GM19238 (cell line): ENCODE data around the gene PARD6A.

Experiments used
- DNase-seq: peaks from one replicate; pipeline ENCODE4 v3.0.0; 2011; ENCODE audit warnings: low spot score; ENCODE audit not compliant: insufficient read length

PARD6A gene, protein sequence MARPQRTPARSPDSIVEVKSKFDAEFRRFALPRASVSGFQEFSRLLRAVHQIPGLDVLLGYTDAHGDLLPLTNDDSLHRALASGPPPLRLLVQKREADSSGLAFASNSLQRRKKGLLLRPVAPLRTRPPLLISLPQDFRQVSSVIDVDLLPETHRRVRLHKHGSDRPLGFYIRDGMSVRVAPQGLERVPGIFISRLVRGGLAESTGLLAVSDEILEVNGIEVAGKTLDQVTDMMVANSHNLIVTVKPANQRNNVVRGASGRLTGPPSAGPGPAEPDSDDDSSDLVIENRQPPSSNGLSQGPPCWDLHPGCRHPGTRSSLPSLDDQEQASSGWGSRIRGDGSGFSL

DNA sequence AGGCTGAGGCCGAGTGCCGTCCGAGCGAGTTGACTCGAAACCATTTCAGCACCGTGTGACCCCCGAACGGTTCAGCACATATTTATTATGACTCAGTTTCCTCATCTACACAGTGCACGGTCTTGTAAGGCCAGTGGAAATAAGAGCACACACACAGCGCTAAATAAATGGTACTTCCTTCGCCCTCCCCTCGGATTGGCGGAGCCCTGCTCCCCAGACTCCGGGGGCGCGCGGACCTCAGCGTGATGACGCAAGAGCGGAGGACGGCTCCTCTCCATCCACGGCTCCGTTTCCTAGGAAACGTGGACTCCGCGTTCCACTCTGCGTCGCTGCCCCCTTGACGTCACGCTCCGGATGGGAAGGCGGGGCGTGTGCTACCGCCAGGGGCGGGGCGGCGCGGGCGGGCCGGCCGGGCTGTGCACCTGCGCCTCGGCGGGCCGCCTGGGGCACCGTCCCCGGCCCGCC, at the start of gene PARD6A:
PARD6A (plus strand) TSS at position 397 of the 465 bp plus-strand sequence. CDS start 79 bp downstream, outside the sequence.
- DNase-seq: peak; percentile 100

- DNase-seq: no peak
Measured at GRCh38 chr16:67613808-67614207, 47.0 kb upstream of the PARD6A start.

- no peak for DNase-seq
Measured at GRCh38 chr16:67628216-67628615, 32.5 kb upstream of the PARD6A start.

- DNase-seq: no peak
Measured at GRCh38 chr16:67632415-67633172, 28.2 kb upstream of the PARD6A start.

DNA sequence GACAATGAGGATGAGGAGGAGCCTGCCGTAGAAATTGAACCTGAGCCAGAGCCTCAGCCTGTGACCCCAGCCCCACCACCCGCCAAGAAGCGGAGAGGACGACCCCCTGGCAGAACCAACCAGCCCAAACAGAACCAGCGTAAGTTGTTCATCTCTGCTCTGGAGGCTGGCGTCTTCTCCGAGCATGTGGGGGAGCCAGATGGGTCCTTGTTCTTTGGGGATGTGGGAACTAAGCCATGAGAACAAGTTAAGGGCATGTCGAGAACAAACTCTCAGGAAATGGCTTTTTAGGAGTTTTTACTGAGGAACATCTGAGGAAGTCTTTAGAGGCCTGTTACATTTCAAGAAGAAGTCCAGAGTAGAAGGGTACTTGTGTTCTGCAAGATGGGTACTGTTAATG, 24.0 kb upstream of the PARD6A start:
- DNase-seq: no peak

GRCh38 chr16:67637625-67638024, 23.1 kb upstream of the PARD6A start:
- no peak for DNase-seq

GRCh38 chr16:67641779-67642708, 18.7 kb upstream of the PARD6A start:
- no peak for DNase-seq

DNA sequence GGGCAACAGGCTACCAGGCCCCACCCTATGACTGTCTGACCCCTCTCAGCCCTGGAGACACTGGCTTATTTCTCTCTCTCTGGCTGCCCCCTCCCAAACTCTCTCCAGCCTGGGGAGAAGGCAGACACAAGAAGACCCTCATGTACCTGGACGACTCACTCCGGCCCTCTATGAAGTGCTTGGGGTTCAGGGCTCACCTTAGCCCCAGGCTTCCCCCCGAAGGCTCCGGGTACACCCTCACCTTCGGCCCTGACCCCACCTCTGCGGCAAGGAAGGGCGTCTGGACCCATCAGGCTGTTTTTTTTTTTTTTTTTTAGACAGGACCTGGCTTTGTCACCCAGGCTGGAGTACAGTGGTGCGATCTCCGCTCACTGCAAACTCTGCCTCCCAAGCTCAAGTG, 16.7 kb upstream of the PARD6A start:
- no peak for DNase-seq

- no peak for DNase-seq
Measured at GRCh38 chr16:67645397-67646121, 15.2 kb upstream of the PARD6A start.

- no peak for DNase-seq
Measured at GRCh38 chr16:67647111-67647651, 13.6 kb upstream of the PARD6A start.

DNA sequence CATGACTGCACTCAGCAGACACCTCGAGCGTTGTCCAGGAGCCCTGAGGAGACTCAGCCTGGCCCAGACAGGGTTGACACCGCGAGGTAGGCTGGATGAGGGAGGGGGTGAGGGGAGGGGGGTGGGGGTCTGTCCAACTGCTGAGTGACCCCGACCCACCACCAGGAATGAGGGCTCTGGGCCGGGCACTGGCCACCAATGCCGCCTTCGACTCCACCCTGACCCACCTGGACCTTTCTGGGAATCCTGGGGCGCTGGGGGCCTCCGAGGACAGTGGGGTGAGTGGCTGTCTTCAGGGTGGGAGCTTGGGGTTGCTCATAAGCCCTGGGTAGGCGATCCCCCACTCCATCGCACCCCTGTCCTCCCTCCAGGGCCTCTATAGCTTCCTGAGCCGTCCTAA, 13.1 kb upstream of the PARD6A start:
- DNase-seq: no peak

DNA sequence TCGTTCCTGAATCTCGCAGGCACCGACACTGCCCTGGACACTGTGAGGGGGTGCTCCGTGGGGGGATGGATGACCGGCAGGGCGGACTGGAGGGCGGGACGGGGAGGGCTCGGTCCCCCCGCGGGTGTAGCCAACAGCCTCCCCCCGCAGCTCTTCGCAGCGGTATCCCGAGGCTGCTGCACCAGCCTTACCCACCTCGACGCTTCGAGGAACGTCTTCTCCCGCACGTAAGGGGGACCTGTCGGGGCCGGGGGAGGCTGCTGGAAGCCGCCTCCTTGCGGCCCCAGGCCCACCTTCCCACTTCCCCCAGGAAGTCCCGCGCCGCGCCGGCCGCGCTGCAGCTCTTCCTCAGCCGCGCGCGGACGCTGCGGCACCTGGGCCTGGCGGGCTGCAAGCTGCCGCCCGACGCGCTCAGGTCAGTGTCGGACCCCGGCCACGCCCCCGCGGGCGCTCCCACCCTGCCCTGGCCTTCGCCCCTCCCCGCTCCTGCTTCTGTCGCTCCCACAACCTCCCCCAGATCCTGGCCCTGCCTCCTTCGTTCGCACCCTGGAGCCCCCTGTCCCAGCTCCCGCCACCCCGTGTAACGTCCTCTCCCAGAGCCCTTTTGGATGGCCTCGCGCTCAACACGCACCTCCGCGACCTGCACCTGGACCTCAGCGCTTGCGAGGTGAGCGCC, 12.5 kb upstream of the PARD6A start:
- no peak for DNase-seq

- no peak for DNase-seq
Measured at GRCh38 chr16:67648764-67649407, 11.9 kb upstream of the PARD6A start.

DNA sequence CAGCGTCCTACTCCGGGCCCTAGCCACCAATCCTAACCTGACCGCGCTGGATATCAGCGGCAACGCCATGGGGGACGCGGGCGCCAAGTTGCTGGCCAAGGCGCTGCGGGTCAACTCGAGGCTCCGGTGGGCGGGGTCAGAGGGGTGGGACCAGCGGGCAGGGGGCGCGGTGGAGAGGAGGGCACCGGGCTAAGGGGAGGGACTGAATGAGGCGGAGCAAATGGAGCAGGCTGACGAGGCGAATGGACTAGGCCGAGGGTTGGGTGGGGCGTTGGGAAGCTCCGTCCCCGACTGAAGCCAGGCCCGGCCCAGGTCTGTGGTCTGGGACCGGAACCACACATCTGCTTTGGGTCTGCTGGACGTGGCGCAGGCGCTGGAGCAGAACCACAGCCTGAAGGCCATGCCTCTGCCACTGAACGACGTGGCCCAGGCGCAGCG, 11.2 kb upstream of the PARD6A start:
- DNase-seq: no peak

DNA sequence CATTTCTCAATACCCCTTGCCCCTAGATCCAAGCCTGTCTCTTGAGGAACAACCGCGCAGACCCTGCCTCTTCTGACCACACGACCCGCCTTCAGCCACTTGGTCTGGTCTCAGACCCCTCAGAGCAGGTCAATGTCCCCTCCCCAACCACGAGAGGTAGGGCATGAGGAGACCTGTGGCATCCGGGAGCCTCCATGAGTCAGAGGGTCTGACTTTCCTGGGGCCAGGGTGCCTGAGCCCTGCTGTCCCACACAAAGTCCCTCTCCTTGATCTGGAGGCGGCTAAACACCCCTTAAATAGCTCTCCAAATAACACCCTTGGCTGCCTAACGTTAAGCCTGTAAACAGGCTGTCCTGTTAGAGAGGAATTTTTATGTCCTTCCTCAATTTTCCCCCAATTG, 10.7 kb upstream of the PARD6A start:
- no peak for DNase-seq

DNA sequence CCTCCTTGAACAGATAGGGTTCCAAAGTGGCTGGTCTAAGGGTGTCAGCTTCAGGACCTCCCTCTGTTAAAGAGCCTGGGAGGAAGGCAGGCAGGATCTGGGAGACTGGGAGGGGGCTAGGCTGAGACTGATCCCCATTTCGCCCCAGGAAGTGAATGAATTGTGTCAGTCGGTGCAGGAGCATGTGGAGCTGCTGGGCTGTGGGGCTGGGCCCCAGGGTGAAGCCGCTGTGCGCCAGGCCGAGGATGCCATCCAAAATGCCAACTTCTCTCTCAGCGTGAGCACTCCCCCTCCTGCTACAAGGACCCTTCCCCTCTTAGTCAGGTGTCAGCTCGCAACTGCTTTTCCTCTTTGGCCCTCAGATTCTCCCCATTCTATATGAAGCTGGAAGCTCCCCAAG, 9.7 kb upstream of the PARD6A start:
- no peak for DNase-seq

GRCh38 chr16:67651847-67652246, 8.9 kb upstream of the PARD6A start:
- DNase-seq: no peak

DNA sequence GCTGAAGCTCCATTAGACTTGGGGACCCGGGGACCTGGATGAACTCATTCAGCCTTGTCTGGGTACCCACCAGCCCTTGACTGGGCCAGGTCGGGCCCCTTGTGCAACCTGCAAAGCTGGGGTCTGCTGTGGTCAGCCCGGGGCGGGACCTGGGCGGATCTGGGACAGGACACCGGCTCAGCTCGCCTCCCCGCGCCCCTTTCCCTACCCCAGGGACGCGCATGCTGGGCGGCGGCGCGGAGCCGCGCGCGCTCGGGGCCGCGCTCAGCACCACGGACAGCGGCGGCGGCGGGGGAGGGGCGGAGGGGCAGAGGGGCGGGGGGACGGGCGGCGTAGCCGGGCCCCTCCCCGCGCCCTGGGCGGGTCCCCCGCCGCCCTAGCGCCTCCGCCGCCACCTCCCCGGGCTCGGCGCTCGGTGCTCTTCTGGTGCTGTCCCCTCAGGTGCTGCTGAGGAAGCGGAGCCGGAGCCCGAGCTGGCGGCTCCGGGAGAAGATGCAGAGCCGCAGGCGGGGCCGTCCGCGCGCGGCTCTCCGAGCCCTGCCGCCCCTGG, 8.1 kb upstream of the PARD6A start:
- no peak for DNase-seq

GRCh38 chr16:67653128-67653788, 7.5 kb upstream of the PARD6A start:
- no peak for DNase-seq
